Suprapubic skin (tissue), 4 donors: ENCODE results near the gene UGT1A4. TPM values are rescaled to one million over a fixed set of nuclear protein-coding genes. Genes with fewer than 3 reads are reported as not detected.

Experiments
- DNase-seq, 2 donors: peaks; one replicate each; pipeline ENCODE4 v3.0.0-alpha.2; 2019; ENCODE audit warnings: low spot score in 2 of 2
- H3K27ac ChIP-seq: fragments of 200-600 bp; sonication (generic); one replicate; pipeline ENCODE4 v1.5.1; 2019
- H3K27me3 ChIP-seq: fragments of 200-600 bp; sonication (generic); one replicate; pipeline ENCODE4 v1.5.1; 2019
- H3K36me3 ChIP-seq: fragments of 200-600 bp; sonication (generic); one replicate; pipeline ENCODE4 v1.5.1; 2019
- H3K4me1 ChIP-seq: fragments of 200-600 bp; sonication (generic); one replicate; pipeline ENCODE4 v1.5.1; 2019
- H3K4me3 ChIP-seq: fragments of 200-600 bp; sonication (generic); one replicate; pipeline ENCODE4 v1.5.1; 2019; ENCODE audit warnings: mild to moderate bottlenecking
- H3K9me3 ChIP-seq: fragments of 200-600 bp; sonication (generic); one replicate; pipeline ENCODE4 v1.5.1; 2019
- CTCF ChIP-seq, 2 donors: fragments of 200-600 bp in 1 of 2; fragments of 450-650 bp in 1 of 2; sonication (generic) in 1 of 2; IDR thresholded peaks; one replicate each; pipeline ENCODE4 v1.5.1; 2016 to 2019; ENCODE audit warnings: antibody characterized with exemption in 2 of 2, mild to moderate bottlenecking in 1 of 2, moderate library complexity in 1 of 2
- EP300 ChIP-seq: sonication (generic); formaldehyde crosslinking; IDR thresholded peaks from one replicate; pipeline ENCODE4 v1.6.1; 2017; ENCODE audit warnings: antibody characterized with exemption
- POLR2A ChIP-seq, 2 donors: fragments of 450-650 bp; IDR thresholded peaks; one replicate each; pipeline ENCODE4 v1.6.1; 2017; ENCODE audit warnings: antibody characterized with exemption in 2 of 2, mild to moderate bottlenecking in 2 of 2, moderate library complexity in 2 of 2
- POLR2AphosphoS5 ChIP-seq, 3 donors: sonication (generic); formaldehyde crosslinking; IDR thresholded peaks; one replicate each; pipeline ENCODE4 v1.6.1; 2017; ENCODE audit warnings: antibody characterized with exemption in 3 of 3
- WGBS: methylation state at CpG from one replicate; pipeline ENCODE4 v1.1.5; 2018; 5-methylcytosine and 5-hydroxymethylcytosine counted together
- total RNA-seq, 4 donors: library from RNA; depleted of rRNA; stranded (reverse); fragments of >200 nt; gene quantifications; one replicate each; pipeline ENCODE4 v1.1.0, GENCODE V29; 2016

Gene UGT1A4
- total RNA-seq, 4 donors from 2014 or later, result 1.8 to 2.6 (median 2.3) TPM; not detected in 1

GRCh38 chr2:233821196-233821595 is 102.7 kb downstream of the UGT1A4 start:
- Histone ChIP-seq H3K36me3 (no peaks in the 10 kb centered on the region), H3K27ac (no peak overlapping the region), H3K9me3 (peaks cover under 1% of the 10 kb centered on the region), H3K4me1 (no peaks in the 10 kb centered on the region), H3K27me3 (no peaks in the 10 kb centered on the region), H3K4me3 (no peak overlapping the region)
- TF ChIP-seq CTCF (IDR thresholded peaks at IDR 0.05) (no peak), POLR2A (IDR thresholded peaks at IDR 0.05) (no peak), EP300 (no peak), POLR2AphosphoS5 (IDR thresholded peaks at IDR 0.05) (no peak)
- 89% methylated on average over 3 of the region's 3 CpGs for WGBS
- peak; percentile 9 to 34 for DNase-seq

GRCh38 chr2:233821709-233822100 is 103.2 kb downstream of the UGT1A4 start:
- Histone ChIP-seq H3K9me3 (peaks cover 3% of the 10 kb centered on the region), H3K4me3 (no peak overlapping the region), H3K27me3 (no peaks in the 10 kb centered on the region), H3K36me3 (no peaks in the 10 kb centered on the region), H3K27ac (no peak overlapping the region), H3K4me1 (no peaks in the 10 kb centered on the region)
- WGBS, result 98% methylated on average over 6 of the region's 8 CpGs
- DNase-seq, result peak; percentile 24 to 57
- no peak for TF ChIP-seq EP300
- TF ChIP-seq POLR2A (IDR thresholded peaks at IDR 0.05), result no peak
- no peak for TF ChIP-seq CTCF (IDR thresholded peaks at IDR 0.05)
- no peak for TF ChIP-seq POLR2AphosphoS5 (IDR thresholded peaks at IDR 0.05)

- Histone ChIP-seq H3K9me3 (peaks cover 3% of the 10 kb centered on the region), H3K4me3 (no peak overlapping the region), H3K27me3 (no peaks in the 10 kb centered on the region), H3K4me1 (no peaks in the 10 kb centered on the region), H3K36me3 (no peaks in the 10 kb centered on the region), H3K27ac (no peak overlapping the region)
- peak; percentile 39 to 73 for DNase-seq
- WGBS, result 94% methylated on average over 2 of the region's 21 CpGs
- TF ChIP-seq EP300 (no peak), POLR2AphosphoS5 (IDR thresholded peaks at IDR 0.05) (no peak), POLR2A (IDR thresholded peaks at IDR 0.05) (no peak), CTCF (IDR thresholded peaks at IDR 0.05) (no peak)
Measured at GRCh38 chr2:233822101-233822771, 103.7 kb downstream of the UGT1A4 start.

Other genes starting within 250 kb of the UGT1A4 start
- gene USP40, start 152.0 kb upstream of the UGT1A4 start, total RNA-seq, result 100 to 1,000 TPM in 1 of 4 donors, 10 to 100 TPM in 3; 16.2 to 125 (median 40.1) TPM
- under 1 TPM in 1 of 4 donors, not detected in 3; 0.47 TPM for gene UGT1A8, start 101.1 kb upstream of the UGT1A4 start, total RNA-seq
- gene UGT1A10, start 82.3 kb upstream of the UGT1A4 start, total RNA-seq, result not detected
- not detected for gene UGT1A9, start 46.8 kb upstream of the UGT1A4 start, total RNA-seq
- gene UGT1A7, start 36.8 kb upstream of the UGT1A4 start, total RNA-seq, result 1 to 10 TPM; 1.3 to 8.0 (median 2.2) TPM
- gene UGT1A6, start 25.8 kb upstream of the UGT1A4 start, total RNA-seq, result 10 to 100 TPM in 3 of 4 donors, 1 to 10 TPM in 1; 7.4 to 26.3 (median 19.5) TPM
- 1 to 10 TPM in 2 of 4 donors, under 1 TPM in 2; 0.56 to 3.2 (median 1.2) TPM for gene UGT1A5, start 5.8 kb upstream of the UGT1A4 start, total RNA-seq
- gene UGT1A3, start 10.3 kb downstream of the UGT1A4 start, total RNA-seq, result 1 to 10 TPM in 1 of 4 donors, under 1 TPM in 1, not detected in 2; 0.98 to 3.0 TPM
- 1 to 10 TPM in 1 of 4 donors, under 1 TPM in 2, not detected in 1; 0.24 to 1.5 (median 0.72) TPM for gene UGT1A1, start 41.5 kb downstream of the UGT1A4 start, total RNA-seq
- not detected for gene MROH2A, start 59.6 kb downstream of the UGT1A4 start, total RNA-seq
- 1 to 10 TPM; 1.7 to 7.1 (median 3.9) TPM for gene HJURP, start 135.8 kb downstream of the UGT1A4 start, total RNA-seq
- gene TRPM8, start 198.6 kb downstream of the UGT1A4 start, total RNA-seq, result under 1 TPM in 2 of 4 donors, not detected in 2; 0.34 to 0.72 TPM